KMS-11 (cell line): ENCODE results near the gene KLHL26.

Experiments used
- H2AFZ ChIP-seq: fragments of 200-600 bp; sonication (generic); 2 replicates; pipeline ENCODE4 v1.6.1; 2016; ENCODE audit warnings: antibody characterized with exemption, mixed run types, low read depth
- H3K27ac ChIP-seq: fragments of 200-600 bp; sonication (generic); 2 replicates; pipeline ENCODE4 v1.6.1; 2016; ENCODE audit warnings: mild to moderate bottlenecking, mixed run types
- H3K27me3 ChIP-seq: fragments of 200-600 bp; sonication (generic); 2 replicates; pipeline ENCODE4 v1.6.1; 2017; ENCODE audit warnings: mild to moderate bottlenecking, low read depth, mixed run types, moderate library complexity; ENCODE audit not compliant: insufficient read depth
- H3K36me3 ChIP-seq: fragments of 200-600 bp; sonication (generic); 2 replicates; pipeline ENCODE4 v1.6.1; 2017; ENCODE audit warnings: mild to moderate bottlenecking, mixed run types; ENCODE audit not compliant: insufficient read depth
- H3K4me1 ChIP-seq: fragments of 200-600 bp; sonication (generic); 2 replicates; pipeline ENCODE4 v1.6.1; 2016; ENCODE audit warnings: mild to moderate bottlenecking, low read depth, mixed run types; ENCODE audit not compliant: poor library complexity, severe bottlenecking
- H3K4me2 ChIP-seq: fragments of 200-600 bp; sonication (generic); 2 replicates; pipeline ENCODE4 v1.7.0; 2016; ENCODE audit warnings: mild to moderate bottlenecking, mixed run types
- H3K4me3 ChIP-seq: fragments of 200-600 bp; sonication (generic); IDR thresholded peaks from 2 replicates; pipeline ENCODE4 v1.6.1; 2017; ENCODE audit warnings: low read depth, low read length, mixed read lengths; ENCODE audit not compliant: insufficient read depth
- H3K79me2 ChIP-seq: fragments of 200-600 bp; sonication (generic); 2 replicates; pipeline ENCODE4 v1.6.1; 2016; ENCODE audit warnings: low read depth, mixed run types; ENCODE audit not compliant: insufficient read depth
- H3K9ac ChIP-seq: fragments of 200-600 bp; sonication (generic); 2 replicates; pipeline ENCODE4 v1.6.1; 2016; ENCODE audit warnings: mild to moderate bottlenecking, mixed run types
- H4K20me1 ChIP-seq: fragments of 200-600 bp; sonication (generic); 2 replicates; pipeline ENCODE4 v1.6.1; 2016; ENCODE audit warnings: mild to moderate bottlenecking, mixed run types; ENCODE audit not compliant: insufficient read depth
- CTCF ChIP-seq: fragments of 200-600 bp; sonication (generic); conservative IDR thresholded peaks from 2 replicates; pipeline ENCODE4 v1.6.1; 2017; ENCODE audit warnings: low read depth, mild to moderate bottlenecking, antibody characterized with exemption, low read length, moderate library complexity, mixed read lengths

The KLHL26 gene

GRCh38 chr19:18665771-18666202 is 29.0 kb downstream of the KLHL26 start:
- no peaks in the 10 kb centered on the region for H3K36me3 ChIP-seq
- no peak for TF ChIP-seq CTCF
- H3K4me1 ChIP-seq = no peaks in the 10 kb centered on the region
- no peaks in the 10 kb centered on the region for H4K20me1 ChIP-seq
- H3K4me2 ChIP-seq = no peak overlapping the region
- no peaks in the 10 kb centered on the region for H3K79me2 ChIP-seq
- H3K27ac ChIP-seq = no peak overlapping the region
- no peak overlapping the region for H2AFZ ChIP-seq
- H3K27me3 ChIP-seq = no peaks in the 10 kb centered on the region
- no peak overlapping the region for H3K9ac ChIP-seq
- H3K4me3 ChIP-seq = no peak overlapping the region

- Histone ChIP-seq H3K4me2 (no peak overlapping the region), H3K36me3 (no peaks in the 10 kb centered on the region), H3K4me3 (no peak overlapping the region), H3K9ac (no peak overlapping the region), H4K20me1 (no peaks in the 10 kb centered on the region), H3K27ac (no peak overlapping the region), H3K4me1 (no peaks in the 10 kb centered on the region), H3K79me2 (no peaks in the 10 kb centered on the region), H2AFZ (no peak overlapping the region), H3K27me3 (no peaks in the 10 kb centered on the region)
- no peak for TF ChIP-seq CTCF
Observed at GRCh38 chr19:18666317-18666716, 29.5 kb downstream of the KLHL26 start.

GRCh38 chr19:18666784-18667183 is 30.0 kb downstream of the KLHL26 start:
- Histone ChIP-seq H3K4me3 (no peak overlapping the region), H4K20me1 (no peaks in the 10 kb centered on the region), H3K9ac (no peak overlapping the region), H3K27ac (no peak overlapping the region), H3K4me1 (no peaks in the 10 kb centered on the region), H3K79me2 (no peaks in the 10 kb centered on the region), H3K27me3 (no peaks in the 10 kb centered on the region), H3K36me3 (no peaks in the 10 kb centered on the region), H2AFZ (no peak overlapping the region), H3K4me2 (no peak overlapping the region)
- TF ChIP-seq CTCF = no peak

GRCh38 chr19:18667531-18668251 is 30.9 kb downstream of the KLHL26 start:
- no peaks in the 10 kb centered on the region for H4K20me1 ChIP-seq
- no peak overlapping the region for H2AFZ ChIP-seq
- H3K9ac ChIP-seq = no peak overlapping the region
- TF ChIP-seq CTCF = no peak
- H3K27me3 ChIP-seq = no peaks in the 10 kb centered on the region
- H3K4me2 ChIP-seq = no peak overlapping the region
- no peaks in the 10 kb centered on the region for H3K36me3 ChIP-seq
- H3K27ac ChIP-seq = no peak overlapping the region
- H3K4me3 ChIP-seq = no peak overlapping the region
- no peaks in the 10 kb centered on the region for H3K4me1 ChIP-seq
- no peaks in the 10 kb centered on the region for H3K79me2 ChIP-seq
